WERI-Rb-1 (cell line): ENCODE results near the gene ASXL3.

Source experiments
- DNase-seq: peaks from one replicate; pipeline ENCODE4 v3.0.0-alpha.2; 2020
- H3K27ac ChIP-seq: fragments of 250-450 bp; sonication (Bioruptor Pico); 2 replicates; pipeline ENCODE4 v1.5.1; 2020; ENCODE audit warnings: mild to moderate bottlenecking, moderate library complexity
- H3K27me3 ChIP-seq: fragments of 250-450 bp; sonication (Bioruptor Pico); 2 replicates; pipeline ENCODE4 v1.5.1; 2021; ENCODE audit warnings: mild to moderate bottlenecking, low read depth, moderate library complexity; ENCODE audit not compliant: insufficient read depth, severe bottlenecking
- H3K36me3 ChIP-seq: fragments of 250-450 bp; sonication (Bioruptor Pico); 2 replicates; pipeline ENCODE4 v1.5.1; 2020; ENCODE audit warnings: mild to moderate bottlenecking, moderate library complexity
- H3K4me3 ChIP-seq: 2 replicates; pipeline ENCODE4 v1.5.1; 2011; ENCODE audit warnings: low read depth, mild to moderate bottlenecking, control low read depth, low read length
- H3K9me3 ChIP-seq: fragments of 250-450 bp; sonication (Bioruptor Pico); 2 replicates; pipeline ENCODE4 v1.5.1; 2021; ENCODE audit warnings: mild to moderate bottlenecking, moderate library complexity; ENCODE audit not compliant: severe bottlenecking
- CTCF ChIP-seq: IDR thresholded peaks from 2 replicates; pipeline ENCODE4 v1.5.1; 2011; ENCODE audit warnings: low read depth, mild to moderate bottlenecking, control low read depth, inconsistent platforms, low read length

Gene ASXL3

GRCh38 chr18:33755391-33755790 lies 177.4 kb downstream of the ASXL3 start:
- no peaks in the 10 kb centered on the region for H3K27me3 ChIP-seq
- no peak overlapping the region for H3K4me3 ChIP-seq
- no peak for DNase-seq
- no peaks in the 10 kb centered on the region for H3K36me3 ChIP-seq
- no peak overlapping the region for H3K27ac ChIP-seq
- H3K9me3 ChIP-seq = no peaks in the 10 kb centered on the region
- TF ChIP-seq CTCF = no peak

- DNase-seq = no peak
- no peaks in the 10 kb centered on the region for H3K27me3 ChIP-seq
- no peak overlapping the region for H3K27ac ChIP-seq
- no peak for TF ChIP-seq CTCF
- no peaks in the 10 kb centered on the region for H3K9me3 ChIP-seq
- no peak overlapping the region for H3K4me3 ChIP-seq
- no peaks in the 10 kb centered on the region for H3K36me3 ChIP-seq
Observed at GRCh38 chr18:33755931-33756560, 178.0 kb downstream of the ASXL3 start.

GRCh38 chr18:33757037-33757436 lies 179.0 kb downstream of the ASXL3 start:
- H3K4me3 ChIP-seq = no peak overlapping the region
- no peaks in the 10 kb centered on the region for H3K36me3 ChIP-seq
- no peak overlapping the region for H3K27ac ChIP-seq
- no peaks in the 10 kb centered on the region for H3K27me3 ChIP-seq
- no peaks in the 10 kb centered on the region for H3K9me3 ChIP-seq
- no peak for DNase-seq
- TF ChIP-seq CTCF = no peak

- peak; percentile 15 for DNase-seq
- no peak for TF ChIP-seq CTCF
Observed at GRCh38 chr18:33761363-33761762, 183.3 kb downstream of the ASXL3 start.

GRCh38 chr18:33781429-33781828 lies 203.4 kb downstream of the ASXL3 start:
- no peak overlapping the region for H3K4me3 ChIP-seq
- no peaks in the 10 kb centered on the region for H3K9me3 ChIP-seq
- no peak for TF ChIP-seq CTCF
- no peaks in the 10 kb centered on the region for H3K27me3 ChIP-seq
- no peak for DNase-seq
- H3K27ac ChIP-seq = peak overlapping the region; percentile 42
- H3K36me3 ChIP-seq = no peaks in the 10 kb centered on the region

More at GRCh38 chr18:33761363-33761762, 183.3 kb downstream of the ASXL3 start:
- H3K9me3 ChIP-seq = no peaks in the 10 kb centered on the region
- H3K27ac ChIP-seq = no peak overlapping the region
- no peaks in the 10 kb centered on the region for H3K36me3 ChIP-seq
- peaks cover 2% of the 10 kb centered on the region for H3K27me3 ChIP-seq
- no peak overlapping the region for H3K4me3 ChIP-seq
